Cardiac muscle cell (in vitro differentiated cells and primary cell): ENCODE results near the gene CPSF2. TPM values are rescaled to one million over a fixed set of nuclear protein-coding genes. Genes with fewer than 3 reads are reported as not detected.
"Not testable (repeated sequence)": the region's sequence is repeated elsewhere in the genome, so short reads cannot be mapped to it uniquely, and the experiment has no call there.

Experiments used
- DNase-seq, 2 donors: peaks; one replicate each; pipeline versions ENCODE4 v3.0.0 to v3.0.0-alpha.2; 2010 to 2017; ENCODE audit warnings: low read depth in 1 of 2, low spot score in 1 of 2
- H3K27ac ChIP-seq: fragments of 200-600 bp; sonication (generic); 2 replicates; pipeline ENCODE4 v1.5.1; 2016
- H3K27me3 ChIP-seq: fragments of 200-600 bp; sonication (generic); 2 replicates; pipeline ENCODE4 v1.6.0; 2016; ENCODE audit warnings: control low read depth
- H3K36me3 ChIP-seq: fragments of 200-600 bp; sonication (generic); 2 replicates; pipeline ENCODE4 v1.5.1; 2016; ENCODE audit warnings: control low read depth
- H3K4me1 ChIP-seq: fragments of 200-600 bp; sonication (generic); 2 replicates; pipeline ENCODE4 v1.8.1; 2017; ENCODE audit warnings: low read depth, mild to moderate bottlenecking, mixed run types
- H3K4me3 ChIP-seq: fragments of 200-600 bp; sonication (generic); 2 replicates; pipeline ENCODE4 v1.5.1; 2016; ENCODE audit warnings: mild to moderate bottlenecking
- H3K9me3 ChIP-seq: fragments of 200-600 bp; sonication (generic); 2 replicates; pipeline ENCODE4 v1.5.1; 2017; ENCODE audit warnings: low read depth, mild to moderate bottlenecking, control low read depth
- polyA plus RNA-seq: library from polyadenylated mRNA; unstranded; fragments of >200 nt; fragmentation: Nextera tagmentation; extraction: Ambion mirVana; gene quantifications from 2 replicates; pipeline ENCODE4 v1.2.1, GENCODE V29; 2016
- total RNA-seq: library from RNA; depleted of rRNA; stranded (reverse); fragments of >200 nt; gene quantifications from 2 replicates; pipeline ENCODE4 v1.2.3, GENCODE V29; 2016
- TF ChIP-seq, protein P1 (sequence below): IDR thresholded peaks from 2 replicates; pipeline ENCODE4 v1.5.1; 2012; ENCODE audit warnings: low read depth, mild to moderate bottlenecking, low read length

The CPSF2 gene
- total and polyA plus RNA-seq, 2 experiments from 2014 or later: 27.6 to 63.6 TPM

DNA sequence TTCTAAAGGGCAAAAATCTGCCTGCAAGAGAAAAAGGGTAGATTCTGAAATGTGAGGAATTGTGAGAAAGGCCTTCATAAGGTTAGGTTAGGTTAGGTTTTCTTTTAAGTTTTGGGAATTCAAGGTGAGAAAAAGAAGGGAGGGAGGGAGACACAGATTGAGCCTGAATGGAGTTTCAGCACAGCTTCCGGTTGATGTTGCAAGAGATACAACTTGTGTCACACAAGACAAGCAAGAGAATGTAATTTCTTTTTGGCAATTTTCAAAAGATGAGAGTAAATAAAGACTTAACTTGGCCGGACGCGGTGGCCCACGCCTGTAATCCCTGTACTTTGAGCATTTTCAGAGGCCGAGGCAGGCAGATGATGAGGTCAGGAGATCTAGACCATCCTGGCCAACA lies 63.8 kb downstream of the CPSF2 start:
- no peaks in the 10 kb centered on the region for H3K9me3 ChIP-seq
- no peak for DNase-seq
- no peak overlapping the region for H3K27ac ChIP-seq
- no peaks in the 10 kb centered on the region for H3K36me3 ChIP-seq
- no peaks in the 10 kb centered on the region for H3K27me3 ChIP-seq
- TF ChIP-seq, protein P1, sequence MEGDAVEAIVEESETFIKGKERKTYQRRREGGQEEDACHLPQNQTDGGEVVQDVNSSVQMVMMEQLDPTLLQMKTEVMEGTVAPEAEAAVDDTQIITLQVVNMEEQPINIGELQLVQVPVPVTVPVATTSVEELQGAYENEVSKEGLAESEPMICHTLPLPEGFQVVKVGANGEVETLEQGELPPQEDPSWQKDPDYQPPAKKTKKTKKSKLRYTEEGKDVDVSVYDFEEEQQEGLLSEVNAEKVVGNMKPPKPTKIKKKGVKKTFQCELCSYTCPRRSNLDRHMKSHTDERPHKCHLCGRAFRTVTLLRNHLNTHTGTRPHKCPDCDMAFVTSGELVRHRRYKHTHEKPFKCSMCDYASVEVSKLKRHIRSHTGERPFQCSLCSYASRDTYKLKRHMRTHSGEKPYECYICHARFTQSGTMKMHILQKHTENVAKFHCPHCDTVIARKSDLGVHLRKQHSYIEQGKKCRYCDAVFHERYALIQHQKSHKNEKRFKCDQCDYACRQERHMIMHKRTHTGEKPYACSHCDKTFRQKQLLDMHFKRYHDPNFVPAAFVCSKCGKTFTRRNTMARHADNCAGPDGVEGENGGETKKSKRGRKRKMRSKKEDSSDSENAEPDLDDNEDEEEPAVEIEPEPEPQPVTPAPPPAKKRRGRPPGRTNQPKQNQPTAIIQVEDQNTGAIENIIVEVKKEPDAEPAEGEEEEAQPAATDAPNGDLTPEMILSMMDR: no peak
- H3K4me3 ChIP-seq: no peak overlapping the region
- no peaks in the 10 kb centered on the region for H3K4me1 ChIP-seq

DNA sequence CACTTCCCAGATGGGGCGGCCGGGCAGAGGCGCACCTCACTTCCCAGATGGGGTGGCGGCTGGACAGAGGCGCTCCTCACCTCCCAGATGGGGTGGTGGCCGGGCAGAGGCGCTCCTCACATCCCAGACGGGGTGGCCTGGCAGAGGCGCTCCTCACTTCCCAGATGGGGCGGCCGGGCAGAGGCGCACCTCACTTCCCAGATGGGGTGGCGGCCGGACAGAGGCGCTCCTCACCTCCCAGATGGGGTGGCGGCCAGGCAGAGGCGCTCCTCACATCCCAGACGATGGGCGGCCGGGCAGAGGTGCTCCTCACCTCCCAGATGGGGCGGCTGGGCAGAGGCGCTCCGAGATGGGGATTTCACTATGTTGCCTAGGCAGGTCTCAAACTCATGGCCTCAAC lies 65.8 kb downstream of the CPSF2 start:
- not testable (repeated sequence) for H3K4me3 ChIP-seq, DNase-seq, H3K9me3 ChIP-seq, H3K36me3 ChIP-seq, H3K27ac ChIP-seq, H3K27me3 ChIP-seq, H3K4me1 ChIP-seq

DNA sequence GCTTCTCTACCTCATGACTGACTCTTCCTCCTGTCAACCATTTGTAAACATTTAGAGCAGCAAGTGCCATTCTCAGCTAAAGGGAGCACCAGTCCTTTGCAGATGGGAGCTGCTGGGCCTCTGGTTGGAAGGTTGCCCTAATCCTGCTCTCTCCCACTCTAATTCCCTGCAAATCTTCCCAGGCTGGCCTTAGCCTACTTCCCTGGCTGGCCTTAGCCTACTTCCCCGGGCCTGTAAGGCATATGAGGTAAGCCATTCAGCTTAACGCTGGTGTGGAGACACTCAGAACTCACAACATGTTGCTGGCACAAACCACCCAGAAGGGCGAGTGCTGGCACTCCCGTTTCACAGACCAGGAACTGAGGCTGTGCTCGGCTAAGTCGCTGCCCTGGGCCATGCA lies 69.0 kb downstream of the CPSF2 start:
- no peak for DNase-seq
- Histone ChIP-seq H3K27me3 (no peaks in the 10 kb centered on the region), H3K4me3 (no peak overlapping the region), H3K4me1 (no peaks in the 10 kb centered on the region), H3K36me3 (no peaks in the 10 kb centered on the region), H3K27ac (no peak overlapping the region), H3K9me3 (no peaks in the 10 kb centered on the region)
- TF ChIP-seq, protein P1: no peak

DNA sequence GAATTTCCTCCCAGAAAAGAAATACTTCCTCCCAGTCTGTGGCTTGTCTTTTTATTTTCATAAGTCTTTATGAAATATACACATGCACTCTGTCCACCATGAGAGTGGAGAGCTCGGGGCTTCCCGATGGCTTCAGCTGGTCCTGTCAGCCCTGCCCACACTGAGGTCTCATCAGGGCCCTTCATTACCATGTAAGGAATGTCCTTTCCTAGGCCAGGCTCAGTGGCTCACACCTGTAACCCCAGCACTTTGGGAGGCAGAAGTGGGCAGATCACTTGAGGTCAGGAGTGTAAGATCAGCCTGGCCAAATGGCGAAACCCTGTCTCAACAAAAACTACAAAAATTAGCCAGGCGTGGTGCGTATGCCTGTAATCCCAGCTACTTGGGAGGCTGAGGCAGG lies 77.0 kb downstream of the CPSF2 start:
- Histone ChIP-seq H3K9me3 (no peaks in the 10 kb centered on the region), H3K36me3 (no peaks in the 10 kb centered on the region), H3K4me1 (no peaks in the 10 kb centered on the region), H3K27ac (no peak overlapping the region), H3K4me3 (no peak overlapping the region), H3K27me3 (no peaks in the 10 kb centered on the region)
- TF ChIP-seq, protein P1: no peak
- DNase-seq: no peak

DNA sequence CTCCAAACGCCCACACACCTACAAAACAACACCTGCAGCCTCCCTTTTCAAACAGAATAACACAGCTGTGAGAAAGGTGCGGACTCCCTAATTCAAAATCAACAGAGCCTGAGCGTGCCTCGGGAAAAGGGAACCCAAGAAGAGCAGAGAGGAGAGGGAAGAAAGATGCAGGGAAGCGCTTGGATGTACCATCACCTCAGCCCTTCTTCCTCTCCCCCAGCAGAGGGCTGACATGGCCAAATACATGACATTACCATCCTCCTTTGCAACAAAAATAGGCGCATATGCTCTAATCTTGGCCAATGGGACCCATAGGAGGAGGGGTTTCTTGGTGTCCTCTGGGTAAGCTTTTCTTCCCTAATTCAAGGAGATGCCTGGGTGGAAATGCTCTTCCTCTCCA lies 78.0 kb downstream of the CPSF2 start:
- Histone ChIP-seq H3K27me3 (no peaks in the 10 kb centered on the region), H3K27ac (no peak overlapping the region), H3K4me3 (no peak overlapping the region), H3K9me3 (no peaks in the 10 kb centered on the region), H3K4me1 (no peaks in the 10 kb centered on the region), H3K36me3 (no peaks in the 10 kb centered on the region)
- TF ChIP-seq, protein P1: no peak
- no peak for DNase-seq

DNA sequence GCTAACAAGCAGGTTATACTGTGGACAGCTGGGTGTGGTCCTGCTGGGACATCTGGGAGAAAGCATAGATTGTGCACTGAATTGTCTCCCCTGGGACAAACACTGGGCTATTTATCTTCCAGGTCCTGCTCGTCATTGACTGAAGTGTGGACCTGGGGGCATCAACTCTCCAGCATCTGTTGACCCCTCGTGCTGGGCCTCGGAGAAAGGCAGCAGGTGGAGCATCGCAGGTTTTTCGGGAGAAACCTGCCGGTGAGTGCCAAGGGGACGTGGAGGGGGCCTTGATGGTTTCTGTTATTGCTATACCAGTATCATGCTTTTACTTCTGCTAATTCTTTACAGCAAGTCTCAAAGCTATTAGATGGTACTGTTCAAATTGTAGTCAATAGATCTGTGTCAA lies 81.3 kb downstream of the CPSF2 start:
- no peaks in the 10 kb centered on the region for H3K4me1 ChIP-seq
- no peaks in the 10 kb centered on the region for H3K36me3 ChIP-seq
- no peaks in the 10 kb centered on the region for H3K9me3 ChIP-seq
- H3K4me3 ChIP-seq: no peak overlapping the region
- TF ChIP-seq, protein P1: no peak
- DNase-seq: no peak
- no peak overlapping the region for H3K27ac ChIP-seq
- H3K27me3 ChIP-seq: no peaks in the 10 kb centered on the region
